Head of caudate nucleus (tissue), 42 donors: ENCODE data around the gene ZCCHC17.
A peak's percentile ranks its signal among the peaks of the same experiment; 100 is the strongest.

ENCODE experiments used
- DNase-seq, 42 donors: peaks; one replicate each; pipeline versions ENCODE4 v3.0.0 to v3.0.0-alpha.2; 2020 to 2021; ENCODE audit warnings: mixed read lengths in 7 of 42
- intact Hi-C: fragments of 100-400 bp; cut with DNase I; formaldehyde crosslinking; loops from one replicate; pipeline ENCODE4 v1.15.0; 2022

The ZCCHC17 gene

GRCh38 chr1:31362032-31362431, 65.2 kb downstream of the ZCCHC17 start:
- intact Hi-C loops: no loop called here
- no peak for DNase-seq

DNA sequence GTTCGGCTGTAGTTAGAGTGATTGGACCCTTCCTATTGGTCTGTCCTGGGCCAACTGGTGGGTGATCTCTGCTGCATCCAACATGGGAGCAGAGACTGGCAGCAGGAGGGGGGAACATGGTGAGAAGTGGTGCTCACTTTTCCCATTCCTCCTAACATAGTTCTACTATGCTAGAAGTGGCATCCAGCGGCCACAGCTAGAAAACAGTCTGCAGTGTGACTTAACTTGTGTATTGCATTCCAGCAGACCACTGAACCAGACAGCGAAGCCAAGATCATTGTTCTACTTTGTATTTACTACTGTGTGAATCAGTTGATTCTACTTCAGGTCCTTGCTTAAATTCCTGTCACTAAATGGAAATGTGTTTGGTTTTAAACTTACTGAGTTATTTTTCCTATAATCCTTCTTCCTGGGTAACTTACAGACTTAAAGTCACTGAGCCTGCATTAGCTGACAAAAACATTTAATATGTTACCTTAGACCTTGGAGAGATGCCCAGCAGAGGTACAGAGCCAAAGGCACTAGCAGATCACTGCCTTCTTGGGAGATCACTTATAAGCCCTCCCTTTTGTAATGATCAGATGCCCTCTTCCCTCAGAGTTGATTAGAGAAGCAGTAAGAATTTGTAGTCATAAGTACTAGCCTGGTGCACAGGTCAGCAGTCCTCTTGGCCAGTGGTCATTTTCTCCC, 67.9 kb downstream of the ZCCHC17 start:
- no peak for DNase-seq
- intact Hi-C loops: no loop called here

GRCh38 chr1:31366796-31367195, 70.0 kb downstream of the ZCCHC17 start:
- intact Hi-C loops: no loop called here
- DNase-seq: peak in 1 of 42 donors; percentile 25

DNA sequence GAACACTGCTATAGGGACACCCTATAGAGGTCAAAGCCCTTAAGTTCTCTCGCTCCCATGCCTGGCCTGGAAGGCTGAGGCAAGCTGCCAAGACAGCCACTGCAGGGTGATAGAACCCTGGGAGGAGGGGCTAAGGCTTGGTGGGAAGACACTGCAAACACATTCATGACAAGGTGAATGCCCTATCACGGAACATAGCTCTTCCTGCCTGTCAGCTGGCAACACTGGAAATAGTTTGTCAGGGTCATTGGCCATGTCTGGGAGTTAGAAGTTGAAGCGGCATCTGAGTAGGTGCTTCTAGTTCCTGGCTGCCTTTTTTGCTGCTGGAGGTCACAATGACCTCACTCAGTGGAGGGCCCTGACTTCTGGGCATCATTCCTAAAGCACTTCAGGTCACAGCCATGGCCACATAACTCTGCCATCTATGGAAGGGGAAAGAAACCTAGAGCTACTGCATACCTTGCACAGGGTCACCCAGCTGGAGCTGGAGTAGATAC, 71.8 kb downstream of the ZCCHC17 start:
- intact Hi-C loops: no loop called here
- DNase-seq: no peak

DNA sequence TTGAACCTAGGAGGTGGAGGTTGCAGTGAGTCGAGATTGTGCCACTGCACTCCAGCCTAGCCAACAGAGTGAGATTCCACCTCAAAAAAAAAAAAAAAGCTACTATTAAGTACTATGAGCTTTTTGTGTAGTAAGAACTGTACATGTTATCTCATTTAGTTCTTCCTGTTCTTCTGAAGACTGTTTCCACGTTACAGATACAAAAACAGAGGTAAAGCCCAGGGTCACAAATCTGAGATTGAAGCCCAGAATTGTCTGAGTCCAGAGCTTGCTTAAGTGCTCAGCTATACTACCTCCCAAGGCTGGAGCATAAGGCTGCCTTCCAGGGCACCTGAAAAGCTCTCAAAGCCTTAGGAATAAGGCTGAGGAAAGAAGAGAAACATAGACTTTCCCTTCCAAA, 73.2 kb downstream of the ZCCHC17 start:
- no peak for DNase-seq
- intact Hi-C loops: no loop called here

DNA sequence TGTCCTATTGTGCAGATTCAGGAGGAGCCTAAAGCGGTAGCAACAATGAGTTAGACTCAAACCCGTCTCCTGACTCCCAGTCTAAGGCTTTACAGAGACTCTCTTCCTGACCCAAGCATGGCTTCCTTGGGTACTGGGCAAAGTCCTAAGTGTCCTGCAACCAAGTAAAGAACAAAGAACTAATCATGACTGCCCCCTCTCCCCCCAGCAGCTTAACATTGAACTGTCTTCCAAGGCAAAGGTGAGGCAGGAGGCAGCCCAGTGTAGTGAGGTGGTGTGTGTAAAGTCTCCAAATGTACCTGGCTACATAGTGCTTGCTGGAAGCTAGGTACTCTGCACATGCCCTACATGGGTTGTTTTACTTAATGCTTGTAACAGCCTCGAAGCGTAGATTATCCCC, 73.7 kb downstream of the ZCCHC17 start:
- peak in 1 of 42 donors; percentile 9 for DNase-seq
- intact Hi-C loops: no loop called here

GRCh38 chr1:31371121-31371959, 74.5 kb downstream of the ZCCHC17 start:
- intact Hi-C loops: no loop called here
- DNase-seq: peak in 5 of 42 donors; percentile 14 to 43 (median 34)

DNA sequence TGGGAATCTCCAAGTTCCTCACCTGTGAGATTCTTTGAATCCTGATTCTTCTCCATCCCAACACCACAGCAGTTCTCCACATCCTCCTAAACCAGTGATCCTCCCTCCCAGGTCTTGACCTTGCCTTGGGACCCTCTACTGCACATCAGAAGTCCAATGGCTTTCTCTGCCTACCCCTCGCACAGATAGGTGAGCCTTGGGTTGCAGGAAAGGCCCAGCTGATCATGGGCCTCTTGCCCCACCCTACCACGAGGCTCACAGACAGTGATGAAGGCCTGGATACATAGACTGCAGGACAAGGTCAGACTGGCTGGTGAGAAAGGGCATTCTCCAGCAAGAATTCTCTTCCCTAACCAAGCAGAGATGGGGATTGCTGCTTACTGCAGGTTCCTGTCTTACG, 75.2 kb downstream of the ZCCHC17 start:
- DNase-seq: peak in 1 of 42 donors; percentile 16
- intact Hi-C loops: no loop called here

DNA sequence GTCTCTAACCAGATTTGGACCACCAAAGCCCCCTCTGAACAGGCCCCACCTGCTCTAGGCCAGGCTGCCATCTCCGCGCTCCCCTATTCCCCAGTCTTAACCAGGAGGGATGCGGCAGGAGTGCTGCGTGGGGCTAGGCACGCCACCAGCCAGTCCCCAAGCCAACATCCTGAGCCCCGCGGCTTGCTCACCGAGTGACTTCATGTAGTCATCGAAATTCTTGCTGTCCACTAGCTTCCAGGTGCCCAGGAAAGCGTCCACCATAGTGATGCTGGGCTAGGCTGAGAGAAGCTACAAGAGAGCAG, 75.9 kb downstream of the ZCCHC17 start:
- intact Hi-C loops: no loop called here
- no peak for DNase-seq

GRCh38 chr1:31373056-31373896, 76.4 kb downstream of the ZCCHC17 start, which contains the start of gene FABP3:
Gene FABP3 (minus strand): TSS chr1:31373076. CDS start chr1:31373014, 62 bp downstream.
- intact Hi-C loops: no loop called here
- peak; percentile 67 to 92 (median 80) for DNase-seq

DNA sequence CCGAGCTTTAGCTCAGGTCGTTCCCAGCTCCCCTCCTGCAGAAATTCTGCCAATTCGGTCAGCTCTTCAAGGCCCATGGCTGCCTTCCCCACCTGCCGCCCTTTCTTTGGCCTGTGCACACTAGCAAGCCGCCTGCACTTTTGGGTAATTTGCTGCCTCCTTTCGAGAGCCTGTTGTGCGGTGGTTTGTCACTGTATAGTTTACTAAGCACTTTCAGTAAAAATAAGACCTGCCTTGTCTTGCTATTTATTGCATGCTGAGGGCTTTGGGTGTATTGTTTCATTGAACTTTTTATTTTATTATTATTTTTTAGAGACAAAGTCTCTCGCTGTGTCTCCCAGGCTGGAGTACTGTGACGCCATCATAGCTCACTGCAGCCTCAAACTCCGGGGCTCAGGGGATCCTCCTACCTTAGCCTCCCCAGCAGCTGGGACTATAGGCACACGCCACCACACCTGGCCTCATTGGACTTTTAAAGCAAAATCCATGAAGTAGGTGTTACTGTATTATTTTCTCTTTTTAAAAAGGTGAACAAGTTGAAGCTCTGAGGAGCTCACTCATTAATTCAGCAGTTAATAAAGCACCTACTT, 77.2 kb downstream of the ZCCHC17 start:
- intact Hi-C loops: no loop called here
- DNase-seq: peak in 3 of 42 donors; percentile 13 to 27 (median 25)

GRCh38 chr1:31374511-31375196, 77.8 kb downstream of the ZCCHC17 start:
- intact Hi-C loops: no loop called here
- peak in 4 of 42 donors; percentile 24 to 71 (median 32) for DNase-seq

DNA sequence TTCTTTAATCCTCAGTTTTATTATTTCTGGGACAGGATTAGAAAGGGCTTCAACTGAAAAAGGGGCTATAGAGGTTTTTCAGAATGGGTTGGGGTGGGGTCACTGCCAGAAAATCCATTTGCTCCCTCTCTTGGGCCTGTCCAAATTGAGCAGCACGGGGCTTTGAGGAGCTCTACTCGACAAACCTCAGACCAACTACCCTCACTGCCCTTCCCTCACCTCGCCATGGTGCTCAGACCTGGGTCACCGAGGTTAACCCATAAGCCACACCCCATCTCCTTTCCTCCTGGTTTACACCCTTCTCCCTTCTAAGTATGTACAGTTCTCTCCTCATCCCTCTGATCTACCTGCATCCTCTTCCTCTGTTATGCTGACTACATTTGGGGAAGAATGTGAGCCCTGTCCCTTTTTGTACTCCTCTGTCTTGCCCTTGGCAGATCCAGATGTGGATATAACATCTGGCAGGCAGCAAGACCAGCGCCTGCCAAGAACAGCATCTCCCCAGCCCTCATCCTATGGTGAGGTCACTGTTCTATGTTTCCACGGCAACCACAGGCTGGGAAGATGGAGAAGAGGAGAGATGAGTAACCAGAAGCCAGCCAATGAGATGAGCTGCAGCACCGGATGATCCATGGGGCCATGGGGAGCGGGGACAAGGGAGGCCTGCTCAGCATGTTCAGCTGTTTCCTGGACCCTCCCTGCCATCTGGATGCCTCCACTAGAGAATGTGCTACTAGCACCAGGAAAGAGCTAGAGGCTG, 79.7 kb downstream of the ZCCHC17 start:
- DNase-seq: peak; percentile 61 to 95 (median 86)
- intact Hi-C loops: no loop called here

DNA sequence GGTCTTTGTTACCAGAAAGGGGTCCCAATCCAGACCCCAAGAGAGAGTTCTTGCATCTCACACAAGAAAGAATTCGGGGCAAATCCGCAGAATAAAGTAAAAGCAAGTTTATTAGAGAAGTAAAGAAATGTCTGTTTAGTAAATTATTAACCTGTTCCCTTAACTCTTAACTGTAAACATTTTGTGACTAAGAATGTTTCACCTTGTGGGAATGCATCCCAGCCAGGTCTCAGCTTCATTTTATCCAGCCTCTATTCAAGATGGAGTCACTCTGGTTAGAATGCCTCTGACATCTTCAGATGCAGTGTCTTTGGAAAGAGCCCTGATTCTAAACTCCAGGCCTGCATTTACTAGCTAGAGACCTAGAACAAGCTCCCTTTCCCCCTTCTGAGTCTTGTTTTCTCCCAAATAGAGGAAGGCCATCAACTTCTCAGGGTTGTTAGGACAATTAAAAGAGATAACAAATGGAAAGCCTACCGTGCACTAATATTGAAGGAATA, 80.6 kb downstream of the ZCCHC17 start:
- no peak for DNase-seq
- intact Hi-C loops: no loop called here

GRCh38 chr1:31378001-31378400, 81.2 kb downstream of the ZCCHC17 start:
- intact Hi-C loops: no loop called here
- no peak for DNase-seq

GRCh38 chr1:31380181-31380580, 83.3 kb downstream of the ZCCHC17 start:
- DNase-seq: peak in 34 of 42 donors; percentile 19 to 79 (median 39)
- intact Hi-C loops: no loop called here
